GM23338 (cell line): Measurements from ENCODE around the gene NTPCR. TPM values are rescaled to one million over a fixed set of nuclear protein-coding genes. Genes with fewer than 3 reads are reported as not detected.

Experiments used
- ATAC-seq: fragments of 200-7000 bp; cut with Tn5 transposase; 3 replicates; pipeline ENCODE4 v1.9.1; 2020
- DNase-seq: peaks from one replicate; pipeline ENCODE4 v3.0.0-alpha.2; 2015; ENCODE audit warnings: low spot score
- H2AFZ ChIP-seq: fragments of 200-600 bp; sonication (generic); 2 replicates; pipeline ENCODE4 v1.8.0; 2016; ENCODE audit warnings: antibody characterized with exemption, mild to moderate bottlenecking, moderate library complexity
- H3F3A ChIP-seq: fragments of 200-600 bp; sonication (generic); replicated peaks from 2 replicates; pipeline ENCODE4 v1.8.0; 2017; ENCODE audit warnings: antibody characterized with exemption, mixed run types, low read depth
- H3K27ac ChIP-seq: fragments of 200-600 bp; sonication (generic); 2 replicates; pipeline ENCODE4 v1.6.1; 2016; ENCODE audit warnings: low read depth
- H3K27me3 ChIP-seq: fragments of 200-600 bp; sonication (generic); 2 replicates; pipeline ENCODE4 v1.8.0; 2016; ENCODE audit warnings: mild to moderate bottlenecking, mixed run types, moderate library complexity; ENCODE audit not compliant: insufficient read depth
- H3K36me3 ChIP-seq: fragments of 200-600 bp; sonication (generic); 2 replicates; pipeline ENCODE4 v1.8.0; 2016; ENCODE audit warnings: mild to moderate bottlenecking; ENCODE audit not compliant: insufficient read depth
- H3K4me1 ChIP-seq: fragments of 200-600 bp; sonication (generic); 2 replicates; pipeline ENCODE4 v1.8.0; 2016; ENCODE audit warnings: mild to moderate bottlenecking, moderate library complexity; ENCODE audit not compliant: insufficient read depth
- H3K4me2 ChIP-seq: fragments of 200-600 bp; sonication (generic); 2 replicates; pipeline ENCODE4 v1.7.1; 2017; ENCODE audit warnings: mixed run types
- H3K4me3 ChIP-seq: fragments of 200-600 bp; sonication (generic); 2 replicates; pipeline ENCODE4 v1.6.1; 2016; ENCODE audit warnings: mixed run types
- H3K79me2 ChIP-seq: fragments of 200-600 bp; sonication (generic); replicated peaks from 2 replicates; pipeline ENCODE4 v1.8.0; 2017; ENCODE audit warnings: mild to moderate bottlenecking; ENCODE audit not compliant: insufficient read depth
- H3K9me2 ChIP-seq: fragments of 200-600 bp; sonication (generic); 2 replicates; pipeline ENCODE4 v1.8.0; 2017; ENCODE audit not compliant: insufficient read depth
- H4K20me1 ChIP-seq: fragments of 200-600 bp; sonication (generic); replicated peaks from 2 replicates; pipeline ENCODE4 v1.8.0; 2017; ENCODE audit warnings: mild to moderate bottlenecking; ENCODE audit not compliant: insufficient read depth
- H3K27ac Mint-ChIP-seq: 2 replicates; pipeline ENCODE4 v1.8.0; 2020; ENCODE audit warnings: inconsistent platforms, mild to moderate bottlenecking, moderate library complexity, mixed read lengths
- H3K27me3 Mint-ChIP-seq: 3 replicates; pipeline ENCODE4 v1.8.0; 2022; ENCODE audit warnings: low read depth, mild to moderate bottlenecking, moderate library complexity, mixed read lengths, inconsistent platforms; ENCODE audit not compliant: insufficient read depth, poor library complexity
- H3K36me3 Mint-ChIP-seq: 3 replicates; pipeline ENCODE4 v1.8.0; 2021; ENCODE audit warnings: low read depth, mild to moderate bottlenecking, inconsistent platforms, moderate library complexity, mixed read lengths
- H3K4me1 Mint-ChIP-seq: 3 replicates; pipeline ENCODE4 v1.8.0; 2020; ENCODE audit warnings: mild to moderate bottlenecking, inconsistent platforms, mixed read lengths
- H3K4me3 Mint-ChIP-seq: 3 replicates; pipeline ENCODE4 v1.8.0; 2021; ENCODE audit warnings: moderate library complexity, mild to moderate bottlenecking, inconsistent platforms, mixed read lengths
- H3K9me3 Mint-ChIP-seq: 3 replicates; pipeline ENCODE4 v1.8.0; 2020; ENCODE audit warnings: moderate library complexity, mild to moderate bottlenecking, inconsistent platforms, mixed read lengths
- CREB1 ChIP-seq: fragments of 250-450 bp; sonication (Bioruptor Pico); IDR thresholded peaks from 2 replicates; pipeline ENCODE4 v1.5.0; 2020; ENCODE audit warnings: low read depth, mild to moderate bottlenecking, moderate library complexity
- CTCF ChIP-seq, 2 experiments: fragments of 200-600 bp in 1 of 2; sonication (generic) in 1 of 2; conservative IDR thresholded peaks; 2 replicates each; pipeline versions ENCODE4 v1.5.1 to v1.6.1; 2016 to 2017; ENCODE audit warnings: antibody characterized with exemption in 2 of 2, low read depth in 2 of 2, mild to moderate bottlenecking in 2 of 2, moderate library complexity in 1 of 2
- ETS1 ChIP-seq: IDR thresholded peaks from 2 replicates; pipeline ENCODE4 v1.6.1; 2016; ENCODE audit warnings: antibody characterized with exemption
- EZH2 ChIP-seq: fragments of 200-600 bp; sonication (generic); IDR thresholded peaks from one replicate; pipeline ENCODE4 v1.8.0; 2017; ENCODE audit warnings: antibody characterized with exemption, mild to moderate bottlenecking, low read depth; ENCODE audit not compliant: unreplicated experiment
- EZH2phosphoT487 ChIP-seq: fragments of 200-600 bp; sonication (generic); IDR thresholded peaks from one replicate; pipeline ENCODE4 v1.8.1; 2018; ENCODE audit warnings: antibody characterized with exemption; ENCODE audit not compliant: unreplicated experiment
- JUNB ChIP-seq: IDR thresholded peaks from one replicate; pipeline ENCODE4 v1.6.1; 2016; ENCODE audit warnings: antibody characterized with exemption; ENCODE audit not compliant: unreplicated experiment
- NANOG ChIP-seq: IDR thresholded peaks from 2 replicates; pipeline ENCODE4 v1.6.1; 2016; ENCODE audit warnings: antibody characterized with exemption, borderline replicate concordance
- POLR2AphosphoS5 ChIP-seq: IDR thresholded peaks from 2 replicates; pipeline ENCODE4 v1.6.1; 2016; ENCODE audit warnings: antibody characterized with exemption, low read depth
- REST ChIP-seq: IDR thresholded peaks from one replicate; pipeline ENCODE4 v1.6.1; 2018; ENCODE audit warnings: antibody characterized with exemption; ENCODE audit not compliant: unreplicated experiment
- STAT1 ChIP-seq: IDR thresholded peaks from one replicate; pipeline ENCODE4 v1.6.1; 2016; ENCODE audit warnings: antibody characterized with exemption; ENCODE audit not compliant: unreplicated experiment
- ZNF114 ChIP-seq: fragments of 250-450 bp; sonication (Bioruptor Pico); IDR thresholded peaks from 2 replicates; pipeline ENCODE4 v1.5.0; 2020; ENCODE audit warnings: mild to moderate bottlenecking, moderate library complexity
- ZNF331 ChIP-seq: fragments of 250-450 bp; sonication (Bioruptor Pico); IDR thresholded peaks from 2 replicates; pipeline ENCODE4 v1.5.0; 2020; ENCODE audit warnings: low read depth, mild to moderate bottlenecking, moderate library complexity
- ZNF462 ChIP-seq: fragments of 250-450 bp; sonication (Bioruptor Pico); IDR thresholded peaks from 2 replicates; pipeline ENCODE4 v1.5.0; 2020; ENCODE audit warnings: mild to moderate bottlenecking, moderate library complexity
- polyA plus RNA-seq: library from polyadenylated mRNA; unstranded; fragments of >200 nt; fragmentation: Nextera tagmentation; extraction: Ambion mirVana; gene quantifications from 2 replicates; pipeline ENCODE4 v1.2.1, GENCODE V29; 2016
- total RNA-seq: library from RNA; depleted of rRNA; stranded (reverse); fragments of >200 nt; shearing (Covaris generic); gene quantifications from 2 replicates; pipeline ENCODE4 v1.2.3, GENCODE V29; 2014

NTPCR gene
- total and polyA plus RNA-seq, 2 experiments from 2014 or later, result 64.1 to 150 TPM

- Histone ChIP-seq H3K4me1 (no peaks in the 10 kb centered on the region), H3F3A (no peaks in the 10 kb centered on the region), H3K79me2 (no peaks in the 10 kb centered on the region), H3K27ac (no peak overlapping the region), H2AFZ (no peak overlapping the region), H4K20me1 (no peaks in the 10 kb centered on the region), H3K9me2 (no peaks in the 10 kb centered on the region; the same call in 1 of the 2 replicates), H3K4me2 (no peak overlapping the region), H3K27me3 (no peaks in the 10 kb centered on the region), H3K36me3 (no peaks in the 10 kb centered on the region), H3K4me3 (no peak overlapping the region)
- peaks cover 6% of the 10 kb centered on the region for H3K27me3 Mint-ChIP-seq
- no peak overlapping the region for H3K27ac Mint-ChIP-seq
- peaks cover 2% of the 10 kb centered on the region; the same call in 1 of the 3 replicates for H3K9me3 Mint-ChIP-seq
- ATAC-seq, result no peak
- no peak overlapping the region for H3K4me3 Mint-ChIP-seq
- peaks cover 40% of the 10 kb centered on the region for H3K36me3 Mint-ChIP-seq
- TF ChIP-seq REST (no peak), CREB1 (CRISPR knock-in tag) (no peak), ZNF331 (CRISPR knock-in tag) (no peak), ZNF462 (no peak), CTCF (conservative IDR thresholded peaks at IDR 0.05; ENCODE audit: low read depth in 2 of 2) (no peak), EZH2 (no peak), ZNF114 (CRISPR knock-in tag) (no peak), POLR2AphosphoS5 (no peak), EZH2phosphoT487 (no peak), JUNB (no peak), ETS1 (no peak), NANOG (no peak), STAT1 (no peak)
- no peaks in the 10 kb centered on the region for H3K4me1 Mint-ChIP-seq
- no peak for DNase-seq
Observed at GRCh38 chr1:233006541-233006973, 56.1 kb downstream of the NTPCR start.
